GM18951 (cell line): ENCODE measurements around the gene STK38.

ENCODE experiments used
- POLR2A ChIP-seq: IDR thresholded peaks from 4 replicates; pipeline ENCODE4 v1.6.1; 2011; ENCODE audit warnings: mild to moderate bottlenecking; ENCODE audit not compliant: insufficient read length, insufficient read depth; ENCODE audit errors: extremely low read depth
- in situ Hi-C: fragments of 300-500 bp; cut with MboI; formaldehyde crosslinking; loops from one replicate; pipeline ENCODE4 v1.12.0; 2022; ENCODE audit warnings: low sequenced_read_pairs, mixed read lengths, inconsistent platforms; ENCODE audit not compliant: unreplicated experiment

Gene STK38

GRCh38 chr6:36445621-36446020, 101.7 kb downstream of the STK38 start:
- in situ Hi-C loops, result no loop called here
- TF ChIP-seq POLR2A, result no peak

- TF ChIP-seq POLR2A, result no peak
- in situ Hi-C loops, result no loop called here
These were observed 102.8 kb downstream of the STK38 start for GRCh38 chr6:36444470-36444869.
